GM21423 (cell line): ENCODE data around the gene ANKLE1.
A peak's percentile ranks its signal among the peaks of the same experiment; 100 is the strongest.

ENCODE experiments used
- ATAC-seq: cut with Tn5 transposase; IDR thresholded peaks from one replicate; pipeline ENCODE4 v1.9.1; 2021; ENCODE audit warnings: mild to moderate bottlenecking, moderate library complexity; ENCODE audit not compliant: unreplicated experiment

The ANKLE1 gene

GRCh38 chr19:17281391-17282304 is at the start of gene ANKLE1:
Gene ANKLE1 (plus strand): TSS chr19:17281901. CDS start chr19:17281921, 20 bp downstream.
- ATAC-seq: peak; percentile 45

GRCh38 chr19:17232258-17232657 is 49.4 kb upstream of the ANKLE1 start:
- ATAC-seq: no peak

GRCh38 chr19:17234911-17235299 is 46.8 kb upstream of the ANKLE1 start:
- peak; percentile 52 for ATAC-seq

- ATAC-seq: peak; percentile 61
Observed at GRCh38 chr19:17235300-17235970, 46.3 kb upstream of the ANKLE1 start.

- ATAC-seq: no peak
Observed at GRCh38 chr19:17235971-17236777, 45.5 kb upstream of the ANKLE1 start.

- ATAC-seq: no peak
Observed at GRCh38 chr19:17236811-17237543, 44.7 kb upstream of the ANKLE1 start.

- no peak for ATAC-seq
Observed at GRCh38 chr19:17237747-17238706, 43.7 kb upstream of the ANKLE1 start.

GRCh38 chr19:17240062-17240752 is 41.5 kb upstream of the ANKLE1 start:
- ATAC-seq: no peak

- ATAC-seq: no peak
Observed at GRCh38 chr19:17240826-17241399, 40.8 kb upstream of the ANKLE1 start.

- ATAC-seq: no peak
Observed at GRCh38 chr19:17242431-17243208, 39.1 kb upstream of the ANKLE1 start.

- no peak for ATAC-seq
Observed at GRCh38 chr19:17243211-17243829, 38.4 kb upstream of the ANKLE1 start.

GRCh38 chr19:17243830-17244617 is 37.7 kb upstream of the ANKLE1 start:
- ATAC-seq: no peak

- no peak for ATAC-seq
Observed at GRCh38 chr19:17244618-17245534, 36.8 kb upstream of the ANKLE1 start.

GRCh38 chr19:17245535-17245984 is 36.1 kb upstream of the ANKLE1 start, which contains the start of gene NR2F6:
Gene NR2F6 (minus strand): TSS chr19:17245919. CDS start chr19:17245220, 699 bp downstream.
- peak; percentile 13 for ATAC-seq
